ENCODE measurements around the gene EWSR1.
A peak's percentile ranks its signal among the peaks of the same experiment; 100 is the strongest.

Gene EWSR1

DNA sequence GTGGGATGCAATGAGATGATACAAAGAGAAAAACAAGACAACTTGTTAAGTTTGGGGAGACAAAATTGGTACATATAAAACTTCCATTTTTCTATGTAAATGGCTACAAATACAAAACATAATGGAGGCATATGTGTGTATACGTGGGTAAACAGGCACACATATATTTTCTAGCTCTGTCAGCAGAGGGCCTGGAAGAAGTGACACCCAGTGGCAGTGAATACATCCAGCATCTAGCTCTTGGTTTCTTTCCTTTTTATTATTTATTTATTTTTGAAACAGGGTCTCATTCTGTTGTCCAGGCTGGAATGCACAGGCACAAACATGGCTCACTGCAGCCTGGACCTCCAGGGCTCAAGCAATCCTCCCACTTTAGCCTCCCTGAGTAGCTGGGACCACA, 52.5 kb downstream of the EWSR1 start:
- DNase-seq: no peak

DNA sequence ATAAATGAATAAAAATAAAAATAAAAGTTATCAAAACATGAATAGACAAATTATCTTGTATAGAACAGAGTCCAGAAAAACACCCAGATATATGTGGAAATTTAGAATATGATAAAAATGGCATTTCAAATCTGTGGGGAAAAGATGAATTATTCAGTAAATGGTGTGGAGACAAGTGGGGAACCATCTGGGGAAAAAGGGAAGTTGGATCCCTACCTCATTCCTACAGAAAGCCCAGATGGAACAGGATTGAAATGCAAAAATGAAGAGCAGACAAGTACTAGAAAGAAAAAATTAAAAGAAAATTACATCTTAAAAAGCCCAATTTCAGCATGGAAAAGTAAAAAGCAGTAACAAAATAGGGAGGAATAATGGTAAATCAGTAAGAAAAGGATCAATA, 55.6 kb downstream of the EWSR1 start:
- DNase-seq: no peak

DNA sequence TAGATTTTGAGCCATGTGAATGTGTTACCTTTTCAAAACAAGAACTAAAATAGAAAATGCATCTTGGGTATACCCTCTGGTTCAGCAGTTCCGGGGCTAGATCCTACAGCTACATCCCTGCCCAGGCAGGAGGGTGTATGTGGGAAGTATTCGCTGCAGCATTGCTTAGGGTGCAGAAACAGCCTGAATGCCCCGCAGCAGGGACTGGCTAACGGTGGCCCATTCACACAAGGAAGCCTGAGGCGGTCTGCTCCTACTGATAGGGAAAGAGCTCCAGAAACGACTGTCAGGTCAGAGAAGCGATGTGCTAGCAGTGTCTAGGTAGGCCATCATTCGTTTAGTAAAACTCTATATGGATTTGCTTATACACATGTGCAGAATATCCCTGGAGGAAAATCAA, 57.3 kb downstream of the EWSR1 start:
- no peak for DNase-seq

DNA sequence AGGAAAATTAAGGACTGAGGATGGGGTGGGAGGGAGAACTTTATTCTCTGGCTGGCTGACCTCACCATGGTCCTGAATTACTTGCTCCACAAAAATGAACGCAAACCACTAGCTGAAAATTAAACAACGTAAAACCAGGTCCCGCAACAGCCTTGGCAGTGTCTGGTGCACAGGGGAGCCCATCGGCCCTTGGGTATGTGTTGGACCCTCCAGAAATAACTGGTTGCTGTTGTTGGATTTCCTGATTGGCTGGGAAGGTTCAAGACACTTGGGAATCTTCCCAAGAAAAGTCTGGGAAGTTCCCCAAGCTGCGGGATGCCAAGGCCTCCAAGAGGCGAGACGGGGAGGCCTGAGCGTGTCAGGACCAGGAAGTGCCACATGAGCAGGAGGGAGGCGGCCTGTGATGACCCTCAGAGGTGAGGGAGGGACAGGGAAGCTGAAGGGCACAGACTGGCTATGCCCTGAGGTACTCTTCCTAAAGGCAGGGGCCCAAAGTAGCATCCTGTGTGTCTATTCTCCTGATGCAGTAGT, 57.8 kb downstream of the EWSR1 start:
- DNase-seq: no peak

DNA sequence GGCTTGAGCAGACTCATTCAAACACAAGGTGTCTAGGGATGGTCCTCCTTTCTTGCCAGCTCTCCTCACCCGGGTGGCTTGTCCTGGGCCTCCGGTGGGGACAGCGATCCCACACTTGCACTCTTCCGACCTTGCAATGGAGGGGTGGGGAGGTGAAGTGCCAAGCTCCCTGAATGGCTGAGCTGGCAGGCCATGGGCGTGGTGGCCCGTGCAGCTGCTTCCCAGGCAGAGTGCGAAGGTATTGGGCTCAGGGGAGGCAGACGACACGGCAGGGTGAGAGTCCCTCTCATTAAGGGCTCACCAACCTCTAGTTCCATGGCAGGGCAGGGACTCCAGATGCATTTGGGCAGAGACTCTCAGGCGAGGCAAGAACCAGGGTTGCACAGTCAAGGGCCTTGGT, 58.4 kb downstream of the EWSR1 start:
- no peak for DNase-seq

DNA sequence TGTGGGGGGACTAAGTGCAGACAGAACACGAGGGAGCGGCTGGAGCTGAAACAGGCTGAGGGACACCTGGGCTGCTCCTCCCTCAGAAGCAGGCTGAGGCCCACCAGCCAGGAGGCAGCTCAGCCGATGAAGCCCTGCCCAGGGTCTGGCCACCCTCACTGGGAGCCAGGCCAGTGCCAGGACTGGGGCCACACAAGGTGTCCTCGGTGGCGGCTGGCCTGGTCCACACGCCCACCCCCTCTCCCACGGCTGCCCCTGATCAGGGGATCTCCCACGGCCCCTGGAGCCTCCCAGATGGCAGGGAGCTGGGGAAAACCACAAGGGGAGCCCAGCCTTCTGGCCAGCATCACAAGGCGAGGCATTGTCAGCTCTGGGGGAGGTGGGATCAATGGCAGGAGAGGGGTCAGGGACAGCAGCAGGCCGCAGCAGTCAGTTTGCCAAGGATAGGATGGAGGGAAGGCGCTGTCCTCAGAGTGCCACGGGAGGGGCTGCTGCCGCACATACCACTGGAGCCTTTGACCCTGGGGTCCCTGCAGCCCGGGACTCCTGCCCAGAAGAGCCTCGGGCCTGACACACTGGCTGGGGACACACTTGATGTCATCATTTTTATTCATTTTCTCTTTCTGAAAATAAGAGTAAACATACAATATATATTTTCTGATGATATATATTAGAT, 59.2 kb downstream of the EWSR1 start:
- no peak for DNase-seq

DNA sequence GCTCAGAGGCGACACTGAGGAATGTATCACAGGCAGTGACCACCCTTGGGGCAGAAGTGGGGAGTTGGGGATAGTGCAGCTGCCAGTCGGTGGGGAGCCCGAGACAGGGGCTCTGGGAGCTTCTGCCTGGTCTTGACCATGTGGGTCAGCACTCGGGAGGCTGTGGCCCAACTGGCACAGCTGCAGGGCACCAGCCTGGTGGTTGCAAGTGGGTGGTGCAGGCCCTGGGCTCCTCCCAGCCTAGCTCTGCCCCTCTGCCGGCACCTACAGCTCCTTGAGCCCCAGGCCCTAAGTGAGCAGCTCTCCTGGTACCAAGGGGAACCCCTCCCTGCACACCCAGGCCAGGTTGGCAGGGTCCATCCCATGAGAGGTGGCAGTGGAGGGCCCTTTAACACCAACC, 60.0 kb downstream of the EWSR1 start:
- DNase-seq: no peak

DNA sequence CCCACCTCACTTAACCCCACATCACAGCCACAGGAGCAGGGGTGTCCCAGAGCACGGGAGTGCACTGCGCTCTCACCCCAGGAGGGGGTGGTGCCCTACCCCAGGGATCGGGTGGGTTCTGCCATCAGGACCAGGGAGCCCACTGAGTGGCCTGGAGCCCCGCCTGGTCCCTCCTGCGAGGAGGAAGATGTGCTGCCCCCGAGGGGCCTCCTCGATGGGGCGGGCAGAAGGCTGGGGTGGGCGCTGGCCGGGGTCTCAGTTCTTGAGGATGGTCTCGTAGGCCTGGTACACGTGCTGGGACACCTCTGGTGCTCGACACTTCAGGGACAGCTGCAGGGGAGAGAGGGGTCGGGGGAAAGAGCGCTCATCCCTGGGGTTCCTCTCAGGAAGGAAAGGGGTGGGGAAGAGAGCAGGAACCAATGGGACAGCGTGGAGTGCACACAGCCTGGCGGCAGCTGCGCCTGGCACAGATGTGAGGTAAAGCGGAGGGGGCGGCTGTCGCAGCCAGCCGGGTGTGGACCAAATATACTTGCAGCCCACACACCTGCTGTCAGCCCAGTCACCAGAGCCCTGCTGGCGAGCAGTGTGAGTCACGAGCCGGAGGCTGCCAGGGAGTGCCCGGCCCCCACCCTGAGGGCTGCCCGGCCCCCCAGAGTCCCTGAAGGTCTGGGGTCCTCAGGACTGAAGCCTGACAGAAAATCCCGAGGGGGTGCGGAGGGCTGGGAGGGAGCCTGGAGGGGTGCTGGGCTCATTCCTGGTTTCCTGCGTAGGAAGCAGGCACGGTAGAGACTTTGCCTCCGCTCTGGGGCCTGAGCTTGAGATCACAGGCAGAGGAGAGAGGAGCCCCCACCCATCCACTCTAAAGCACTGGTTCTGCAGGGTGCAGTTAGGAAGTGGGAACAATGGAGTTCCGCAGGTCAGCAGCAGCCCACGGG, 60.8 kb downstream of the EWSR1 start:
- no peak for DNase-seq

DNA sequence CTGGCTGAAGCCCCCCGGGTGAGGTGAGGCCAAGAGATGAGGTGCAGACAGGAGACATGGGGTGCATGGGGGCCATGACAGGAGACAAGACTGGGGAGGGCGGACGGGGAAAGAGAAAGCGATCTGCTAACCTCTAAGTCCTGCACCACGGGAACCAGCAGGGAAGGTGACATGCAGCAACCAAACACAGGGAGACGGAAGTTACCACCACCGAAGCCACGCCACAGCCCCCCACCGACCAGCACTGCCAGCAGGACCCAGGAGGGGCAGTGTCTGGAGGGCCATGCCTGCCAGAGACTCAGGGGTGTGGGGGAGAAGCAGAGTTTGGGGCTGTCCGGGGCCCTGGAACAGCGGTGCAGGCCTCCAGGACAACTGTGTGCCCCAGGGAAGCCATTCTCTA, 61.5 kb downstream of the EWSR1 start:
- DNase-seq: no peak

DNA sequence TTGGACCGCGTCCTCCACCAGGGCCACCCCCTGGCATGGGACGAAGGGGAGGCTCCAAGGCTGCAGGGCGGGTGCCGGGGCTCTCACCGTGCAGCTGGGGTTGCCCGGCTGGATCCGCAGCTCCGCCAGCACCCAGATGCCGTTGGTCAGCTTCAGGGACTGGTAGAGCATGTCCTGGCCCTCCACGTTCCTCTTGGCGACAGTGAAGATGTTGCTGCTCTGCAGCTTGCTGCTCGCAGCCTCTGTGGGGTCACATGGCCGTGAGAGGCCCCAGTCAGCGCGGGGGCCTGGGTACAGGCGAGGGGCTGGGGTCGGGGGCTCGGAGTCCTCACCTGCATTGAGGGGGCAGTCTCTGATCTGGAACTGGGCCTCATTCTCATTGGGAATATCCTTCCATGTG, 62.2 kb downstream of the EWSR1 start:
- DNase-seq: no peak

DNA sequence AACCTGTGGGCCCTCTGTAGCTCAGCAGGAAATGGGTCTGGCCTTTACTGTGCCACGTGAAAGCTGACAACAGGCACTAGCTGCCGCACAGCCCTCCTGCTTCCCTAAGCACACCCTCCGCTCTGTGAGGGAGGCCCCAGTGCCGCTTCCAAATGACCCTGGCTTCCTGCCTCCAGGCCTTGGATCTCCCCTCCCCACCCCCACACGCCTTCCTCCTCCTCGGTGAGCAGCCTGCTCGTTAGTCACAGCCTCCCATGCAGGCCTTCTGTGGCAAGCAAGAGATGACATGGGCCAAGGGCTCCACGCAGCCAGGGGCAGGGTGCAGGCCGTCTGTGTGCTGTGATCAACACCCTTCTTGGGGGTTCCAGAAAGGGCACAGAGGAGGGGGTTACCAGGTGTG, 62.7 kb downstream of the EWSR1 start:
- no peak for DNase-seq

DNA sequence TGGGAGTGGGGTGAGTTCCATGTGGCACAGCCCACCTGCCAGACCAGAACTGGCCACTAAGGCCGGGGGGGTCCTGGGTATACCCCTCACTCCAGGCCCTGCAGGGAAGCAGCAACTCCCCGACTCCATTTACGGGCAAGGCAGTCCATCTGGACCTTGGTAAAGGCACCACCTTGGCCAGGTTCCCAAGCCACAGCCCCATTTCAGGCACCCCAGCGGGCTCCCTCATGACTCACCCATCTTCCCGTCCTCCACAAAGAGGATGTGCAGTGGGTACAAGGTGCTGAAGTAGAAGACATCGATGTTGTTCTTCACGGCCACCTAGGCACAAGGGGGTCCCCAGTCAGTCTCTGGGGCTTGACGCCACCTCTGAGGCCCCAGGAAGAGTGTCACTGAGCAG, 63.1 kb downstream of the EWSR1 start:
- DNase-seq: no peak

DNA sequence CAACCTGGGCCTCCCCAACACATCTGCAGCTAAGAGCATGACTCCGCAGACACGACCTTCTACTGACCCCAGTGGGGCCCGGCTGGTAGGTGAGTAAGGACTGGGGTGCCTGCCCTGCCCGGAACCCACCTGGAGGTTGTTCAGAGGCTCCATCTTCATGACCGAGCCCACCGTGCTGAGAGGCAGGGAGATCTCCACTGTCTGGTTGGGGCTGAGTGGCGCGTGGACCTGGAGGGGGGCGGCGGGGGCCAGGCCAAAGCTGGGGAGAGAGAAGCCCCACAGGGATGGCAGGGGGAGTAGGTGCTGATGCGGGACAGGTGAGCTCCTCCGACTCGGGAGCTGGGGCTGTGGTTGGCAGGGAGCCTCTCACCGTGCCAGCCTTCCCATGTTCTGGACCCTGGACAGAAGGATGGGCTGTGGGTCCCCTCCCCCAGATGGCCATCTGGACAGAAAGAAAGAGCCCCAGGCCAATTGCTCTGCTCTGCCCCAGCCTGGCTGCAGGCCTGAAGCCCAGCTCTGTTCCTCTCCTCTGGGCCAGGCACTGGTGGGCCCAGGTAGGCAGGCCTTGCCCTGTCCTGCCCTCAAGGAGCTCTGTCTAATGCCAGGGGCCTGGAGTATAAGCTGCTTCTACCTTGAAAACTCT, 63.7 kb downstream of the EWSR1 start:
- DNase-seq: no peak

DNA sequence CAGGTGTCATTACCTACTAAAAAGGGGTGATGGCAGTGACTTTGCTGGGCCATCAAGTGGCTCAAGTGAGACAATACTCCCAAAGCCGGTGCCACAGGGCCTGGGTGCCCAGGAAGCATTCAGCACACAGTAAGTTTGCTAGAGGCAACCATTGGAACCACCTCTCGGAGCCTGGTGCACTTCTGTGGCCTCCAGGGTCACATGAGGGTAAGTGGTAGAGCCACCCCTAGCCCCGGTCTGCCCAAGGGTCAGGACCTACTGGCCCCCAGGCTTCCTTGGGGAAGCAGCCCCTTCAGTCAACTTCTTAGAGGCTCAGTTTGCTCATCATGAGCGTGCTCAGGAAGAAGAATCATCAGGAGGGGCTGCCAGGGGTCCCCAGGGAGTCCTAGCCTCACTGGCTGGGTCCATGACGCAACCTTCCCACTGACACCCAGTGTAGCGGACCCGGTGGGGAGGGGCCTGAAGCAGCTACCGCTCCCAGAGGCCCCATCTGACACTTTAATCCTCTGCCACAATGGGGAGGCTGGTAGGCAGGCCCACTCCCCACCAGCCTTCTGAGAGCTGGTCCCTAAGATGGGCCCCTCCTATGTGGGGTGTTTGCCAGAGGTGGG, 64.9 kb downstream of the EWSR1 start:
- DNase-seq: no peak

DNA sequence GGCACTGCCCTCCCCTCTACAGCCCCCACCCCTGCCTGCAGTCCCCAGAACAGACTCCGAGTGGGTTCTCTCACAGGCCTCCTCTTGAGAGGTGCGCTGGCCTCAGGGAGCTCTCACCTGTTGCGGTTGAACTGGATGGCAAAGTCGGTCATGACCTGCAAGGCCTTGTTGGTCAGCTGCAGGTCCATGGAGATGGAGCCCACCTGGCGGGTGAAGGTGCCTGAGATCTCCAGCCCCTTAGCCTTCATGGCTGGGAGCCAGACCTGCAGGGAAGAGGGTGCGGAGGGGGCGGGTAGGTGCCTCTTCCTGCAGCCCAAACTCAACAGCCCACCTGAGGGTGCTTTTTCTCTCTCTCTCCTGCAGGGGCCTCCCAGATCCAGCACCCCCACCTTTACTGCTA, 66.1 kb downstream of the EWSR1 start:
- no peak for DNase-seq

DNA sequence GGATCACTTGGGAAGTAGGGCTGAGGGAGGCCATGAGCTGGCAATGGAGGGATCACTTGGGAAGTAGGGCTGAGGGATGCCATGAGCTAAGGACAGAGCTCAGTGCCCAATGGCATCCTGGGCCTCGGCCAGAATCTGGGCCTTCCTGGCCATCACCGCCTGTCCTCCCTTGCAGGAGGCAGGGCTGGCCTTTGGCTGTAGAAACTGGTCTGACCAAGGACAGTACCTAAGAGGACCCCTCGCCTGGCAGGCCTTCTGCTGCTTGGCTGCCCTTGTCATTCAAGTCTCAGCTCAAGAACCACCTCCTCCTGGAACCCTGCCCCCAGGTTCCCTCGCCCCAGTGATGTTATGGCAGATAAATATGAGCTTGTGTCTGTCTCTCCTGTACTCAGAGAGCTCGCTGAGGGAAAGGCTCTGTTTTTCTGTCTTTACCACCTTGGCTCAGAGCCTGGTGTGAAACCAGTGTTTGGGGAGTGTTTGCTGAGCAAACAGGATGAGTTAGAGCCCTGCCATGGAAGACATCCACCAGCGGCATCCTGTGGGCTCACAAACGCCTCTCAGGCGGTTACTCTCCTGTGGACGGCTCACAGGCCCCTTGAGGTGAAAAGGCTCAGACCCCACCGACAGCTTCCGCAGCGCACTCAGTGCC, 66.8 kb downstream of the EWSR1 start:
- peak; percentile 77 for DNase-seq

DNA sequence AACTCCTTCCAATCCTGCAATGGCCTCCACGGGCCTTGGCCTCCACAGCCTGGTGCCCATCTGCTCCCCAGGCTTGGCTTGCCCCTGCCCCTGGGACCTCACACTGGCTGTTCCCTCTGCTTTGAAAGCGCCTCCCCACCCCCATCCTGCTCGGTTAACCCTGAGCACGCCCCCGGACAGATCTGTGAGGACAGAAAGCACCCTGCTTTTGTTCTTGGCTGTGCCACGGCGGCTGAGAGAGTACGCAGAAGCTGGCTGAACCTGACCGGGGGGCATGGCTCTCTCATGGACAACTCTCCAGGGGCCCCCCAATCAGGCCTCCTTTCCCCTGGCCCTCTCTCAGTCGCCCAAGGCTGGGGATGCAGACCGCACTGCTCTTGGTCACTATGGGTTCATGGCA, 67.6 kb downstream of the EWSR1 start:
- DNase-seq: no peak

DNA sequence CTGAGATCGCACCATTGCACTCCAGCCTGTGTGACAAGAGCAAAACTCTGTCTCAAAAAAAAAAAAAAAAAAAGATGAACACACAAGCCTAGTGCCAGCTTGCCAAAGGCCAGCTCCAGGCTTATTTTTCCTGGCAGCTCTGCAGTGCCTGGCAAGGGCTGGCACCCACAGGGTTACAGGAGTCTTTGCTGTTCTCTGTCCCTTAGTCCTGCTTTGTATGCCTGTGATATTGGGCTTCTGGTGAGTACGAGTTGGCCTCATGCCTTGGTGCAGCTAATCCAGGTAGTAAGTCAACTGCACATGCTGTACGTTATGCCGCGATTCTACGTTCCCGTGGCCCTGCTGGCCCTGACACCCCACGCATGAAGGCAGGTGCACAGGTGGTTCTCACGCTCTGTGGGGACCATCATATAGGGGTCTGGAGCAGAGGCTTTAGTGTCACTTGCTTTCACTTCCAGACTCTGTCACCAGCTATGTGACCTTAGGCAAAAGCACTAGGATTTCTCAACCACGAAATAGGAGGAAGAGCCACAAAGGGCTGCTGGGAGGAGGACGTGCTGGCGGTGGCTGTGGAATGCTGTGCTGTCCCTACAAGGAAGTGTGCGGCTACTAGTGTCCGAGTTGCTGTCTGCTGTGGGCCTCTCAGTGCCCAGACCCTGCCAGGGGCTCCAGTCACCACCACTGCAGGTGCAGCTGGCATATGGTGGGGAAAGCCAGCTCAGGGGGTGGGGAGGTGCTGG, 68.9 kb downstream of the EWSR1 start:
- DNase-seq: no peak

DNA sequence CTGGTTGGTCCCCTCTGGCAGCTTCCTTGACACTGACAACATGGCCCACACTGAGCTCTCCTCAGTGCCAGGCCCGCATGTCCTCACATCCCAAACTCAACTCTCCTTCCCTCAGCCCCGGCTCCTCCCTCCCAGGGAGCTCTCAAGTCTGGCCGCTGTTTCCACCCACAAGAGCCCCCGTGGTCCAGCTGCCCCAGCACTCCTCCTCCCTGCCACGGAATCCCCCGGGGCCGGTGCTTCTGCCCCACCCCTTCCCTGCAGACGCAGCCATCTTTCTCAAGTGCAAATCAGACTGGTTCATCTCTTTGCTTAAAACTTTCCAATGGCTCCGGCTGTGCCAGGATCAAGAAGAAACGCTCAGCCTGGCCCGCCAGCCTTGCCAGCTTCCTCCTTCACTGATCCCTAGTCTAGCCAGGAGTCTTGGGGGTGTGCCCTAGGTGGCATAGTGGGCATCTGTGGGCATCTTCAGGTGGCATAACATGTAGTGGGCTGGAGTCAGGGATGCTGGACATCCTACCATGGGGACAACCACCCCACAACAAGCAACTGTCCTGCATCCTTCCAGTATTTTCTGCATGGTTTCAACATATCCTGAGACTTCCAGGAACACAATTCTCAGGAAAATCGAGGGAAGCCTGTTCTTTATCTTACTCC, 69.7 kb downstream of the EWSR1 start:
- DNase-seq: no peak

DNA sequence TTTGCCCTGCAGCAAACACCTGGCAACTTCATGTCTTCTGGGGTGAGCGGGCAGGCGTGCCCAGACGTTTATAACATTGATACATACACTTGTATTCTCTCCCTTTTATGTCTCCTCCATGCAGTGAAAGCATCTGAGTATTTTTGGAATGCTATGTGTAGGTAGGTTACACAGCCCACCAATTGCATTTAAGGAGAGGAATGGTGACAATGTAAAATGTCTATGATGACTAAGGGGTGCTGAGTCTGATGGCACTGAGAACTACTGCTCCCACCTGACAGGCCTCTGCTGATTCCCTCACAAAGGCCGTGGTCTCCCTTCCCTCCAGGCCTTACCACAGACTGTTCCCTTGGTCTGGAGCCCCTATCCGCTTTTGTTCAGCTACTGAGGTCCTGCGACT, 70.3 kb downstream of the EWSR1 start:
- no peak for DNase-seq
